Endothelial cell of umbilical vein (primary cell): Measurements from ENCODE around the gene ACTR2. TPM values are rescaled to one million over a fixed set of nuclear protein-coding genes. Genes with fewer than 3 reads are reported as not detected.

ENCODE experiments used
- BruUV-seq: library from RNA; stranded (reverse); fragments of 400-500 nt; replicated peaks from 2 replicates; lab custom pipeline; 2021; lab: Mats Ljungman, UMichigan
- CTCF ChIA-PET: fragments of 300-600, 350-600 bp; sonication (Branson Sonifier 250); formaldehyde crosslinking; loops from one replicate; lab custom pipeline; 2021; ENCODE audit warnings: antibody characterized with exemption, inconsistent platforms; lab: Charles Lee
- POLR2A ChIA-PET: fragments of 300-600, 350-600 bp; sonication (Branson Sonifier 250); formaldehyde crosslinking; loops from one replicate; lab custom pipeline; 2021; ENCODE audit warnings: antibody characterized with exemption, inconsistent platforms; lab: Charles Lee
- DNase-seq: peaks from one replicate; pipeline ENCODE4 v3.0.0-alpha.2; 2011; ENCODE audit warnings: low read depth, low spot score
- FAIRE-seq: peaks from 2 replicates; lab custom pipeline; 2011; peaks lifted over from hg19 to GRCh38; lab: Jason Lieb, UNC
- H2AFZ ChIP-seq: 2 replicates; pipeline ENCODE4 v1.6.0; 2012; ENCODE audit warnings: low read depth, low read length, control low read depth, inconsistent platforms
- H3K27ac ChIP-seq: 2 replicates; pipeline ENCODE4 v1.5.1; 2011; ENCODE audit warnings: low read depth, mild to moderate bottlenecking, control low read depth, low read length, moderate library complexity; ENCODE audit not compliant: insufficient read depth
- H3K27me3 ChIP-seq, 2 experiments: 2 replicates each; pipeline versions ENCODE4 v1.6.0 to v1.6.1; 2011; ENCODE audit warnings: low read length in 2 of 2, mixed read lengths in 1 of 2; ENCODE audit not compliant: control insufficient read depth in 2 of 2, insufficient read depth in 2 of 2
- H3K36me3 ChIP-seq, 2 experiments: 2 replicates in 1 of 2; 3 replicates in 1 of 2; pipeline ENCODE4 v1.5.1; 2011; ENCODE audit warnings: low read length in 2 of 2, mild to moderate bottlenecking in 1 of 2, moderate library complexity in 1 of 2; ENCODE audit not compliant: control insufficient read depth in 2 of 2, insufficient read depth in 2 of 2; ENCODE audit errors: extremely low read depth in 1 of 2
- H3K4me1 ChIP-seq: 3 replicates; pipeline ENCODE4 v1.5.1; 2011; ENCODE audit warnings: mild to moderate bottlenecking, low read length; ENCODE audit not compliant: control insufficient read depth, insufficient read depth; ENCODE audit errors: extremely low read depth
- H3K4me2 ChIP-seq: 2 replicates; pipeline ENCODE4 v1.6.1; 2011; ENCODE audit warnings: low read length, control low read depth, mixed read lengths; ENCODE audit not compliant: insufficient read depth
- H3K4me3 ChIP-seq, 3 experiments: fragments of 200-600 bp in 1 of 3; sonication (generic), shearing (Covaris generic) in 1 of 3; replicated peaks in 1 of 3; 2 replicates each; pipeline ENCODE4 v1.5.1; 2011 to 2016; ENCODE audit warnings: control low read depth in 3 of 3, low read length in 3 of 3, mild to moderate bottlenecking in 2 of 3, inconsistent platforms in 1 of 3, low read depth in 1 of 3, moderate library complexity in 1 of 3; ENCODE audit not compliant: insufficient read depth in 1 of 3
- H3K79me2 ChIP-seq: 2 replicates; pipeline ENCODE4 v1.6.0; 2012; ENCODE audit warnings: low read length, inconsistent platforms; ENCODE audit not compliant: control insufficient read depth, insufficient read depth
- H3K9ac ChIP-seq: replicated peaks from 2 replicates; pipeline ENCODE3; 2011; ENCODE audit warnings: low read length, control low read depth; ENCODE audit not compliant: insufficient read depth; ENCODE audit errors: extremely low read depth
- H3K9me1 ChIP-seq: replicated peaks from 3 replicates; pipeline ENCODE4 v1.6.0; 2011; ENCODE audit warnings: mild to moderate bottlenecking, low read length; ENCODE audit not compliant: control insufficient read depth, insufficient read depth; ENCODE audit errors: extremely low read depth
- H3K9me3 ChIP-seq: replicated peaks from 2 replicates; pipeline ENCODE4 v1.5.1; 2012; ENCODE audit warnings: low read length, inconsistent platforms; ENCODE audit not compliant: control insufficient read depth, insufficient read depth
- H4K20me1 ChIP-seq: replicated peaks from 2 replicates; pipeline ENCODE3; 2011; ENCODE audit warnings: mild to moderate bottlenecking, low read length; ENCODE audit not compliant: control insufficient read depth, insufficient read depth; ENCODE audit errors: extremely low read depth
- CTCF ChIP-seq, 2 donors: IDR thresholded peaks; 1 replicate in 1 of 2; 2 replicates in 1 of 2; pipeline ENCODE4 v1.5.1; 2011; ENCODE audit warnings: low read length in 2 of 2, mild to moderate bottlenecking in 2 of 2, moderate library complexity in 2 of 2, control low read depth in 1 of 2, inconsistent platforms in 1 of 2, low read depth in 1 of 2; ENCODE audit not compliant: insufficient read depth in 1 of 2; ENCODE audit errors: extremely low read depth in 1 of 2
- EZH2 ChIP-seq: IDR thresholded peaks from 2 replicates; pipeline ENCODE4 v1.6.1; 2012; ENCODE audit warnings: borderline replicate concordance, low read depth, mild to moderate bottlenecking, moderate library complexity, low read length, inconsistent platforms; ENCODE audit not compliant: severe bottlenecking
- FOS ChIP-seq: IDR thresholded peaks from 2 replicates; pipeline ENCODE4 v1.6.1; 2011; ENCODE audit warnings: mild to moderate bottlenecking, low read length, moderate library complexity, borderline replicate concordance; ENCODE audit not compliant: insufficient read depth
- GATA2 ChIP-seq: IDR thresholded peaks from 2 replicates; pipeline ENCODE4 v1.7.0; 2011; ENCODE audit warnings: low read depth, mild to moderate bottlenecking, moderate library complexity, mixed read lengths, low read length; ENCODE audit not compliant: insufficient read length, insufficient read depth
- JUN ChIP-seq: IDR thresholded peaks from 2 replicates; pipeline ENCODE4 v1.6.1; 2011; ENCODE audit warnings: borderline replicate concordance, low read depth; ENCODE audit not compliant: insufficient read length, insufficient read depth
- MAX ChIP-seq: IDR thresholded peaks from 2 replicates; pipeline ENCODE4 v1.6.1; 2011; ENCODE audit not compliant: insufficient read depth, insufficient read length
- MYC ChIP-seq: IDR thresholded peaks from one replicate; pipeline ENCODE4 v1.6.1; 2011; ENCODE audit warnings: mild to moderate bottlenecking, low read depth, low read length
- POLR2A ChIP-seq: IDR thresholded peaks from 2 replicates; pipeline ENCODE4 v1.6.1; 2012; ENCODE audit warnings: low read depth, mild to moderate bottlenecking, control low read depth, low read length
- POLR2AphosphoS5 ChIP-seq: IDR thresholded peaks from 2 replicates; pipeline ENCODE4 v1.6.1; 2012; ENCODE audit warnings: low read depth, mild to moderate bottlenecking, control low read depth, low read length, moderate library complexity; ENCODE audit not compliant: insufficient read depth
- dilution Hi-C: fragments of 300-500 bp; cut with MboI; formaldehyde crosslinking; loops from one replicate; pipeline ENCODE4 v1.15.0; 2019; ENCODE audit warnings: low sequenced_read_pairs; ENCODE audit not compliant: extremely low pct_ligation_motif_present
- intact Hi-C: fragments of 100-400 bp; cut with micrococcal nuclease; formaldehyde crosslinking; loops from one replicate; pipeline ENCODE4 v1.10.0; 2022
- polyA plus RNA-seq, 4 experiments: library from polyadenylated mRNA; depleted of rRNA in 3 of 4; stranded (reverse) in 3 of 4; unstranded in 1 of 4; fragments of >200 nt; gene quantifications; 2 replicates each; pipeline versions ENCODE4 v1.2.1 to v1.2.3, GENCODE V29; 2011 to 2012; ENCODE audit warnings: missing spikeins in 1 of 4
- total RNA-seq: library from RNA; stranded (reverse); gene quantifications from 2 replicates; pipeline ENCODE4 v1.2.3, GENCODE V29; 2021

The ACTR2 gene
- total and polyA plus RNA-seq, 2 donors (not counting 3 experiments of a cell fraction or from before 2014, with no cell fraction given) = 48.7 to 287 TPM

- H3K4me2 ChIP-seq = no peak overlapping the region
- intact Hi-C loops (loop anchor here (5.0 kb wide), 1 partner anchor 41 kb away; no protein-coding TSS in a partner anchor), dilution Hi-C loops (no loop called here)
- H4K20me1 ChIP-seq = no peaks in the 10 kb centered on the region
- no peaks in the 10 kb centered on the region for H3K9me1 ChIP-seq
- peaks cover 8% of the 10 kb centered on the region for H3K4me1 ChIP-seq
- CTCF ChIA-PET = interaction anchor here (1.2 to 1.3 kb wide), 2 partner anchors 9 to 29 kb away, joined by 3 to 4 read pairs; no protein-coding TSS in a partner anchor
- no peak overlapping the region for H3K9ac ChIP-seq
- no peak overlapping the region for H3K4me3 ChIP-seq
- H3K27me3 ChIP-seq = no peaks in the 10 kb centered on the region
- no peaks in the 10 kb centered on the region for H3K9me3 ChIP-seq
- POLR2A ChIA-PET = no interaction called here
- BruUV-seq = no TSS peak
- H3K27ac ChIP-seq = no peak overlapping the region
- no peaks in the 10 kb centered on the region for H3K36me3 ChIP-seq
- no peak for TF ChIP-seq POLR2A
- TF ChIP-seq CTCF (IDR thresholded peaks at IDR 0.05; ENCODE audit: extremely low read depth in 1 of 2, insufficient read depth in 1 of 2, low read depth in 1 of 2, low read length in 2 of 2) = no peak
- TF ChIP-seq EZH2 = no peak
- no peak overlapping the region for H2AFZ ChIP-seq
- FAIRE-seq (no peak), DNase-seq (no peak)
- no peaks in the 10 kb centered on the region for H3K79me2 ChIP-seq
These were observed 83.4 kb downstream of the ACTR2 start for GRCh38 chr2:65311049-65311448.

- H3K79me2 ChIP-seq = no peaks in the 10 kb centered on the region
- POLR2A ChIA-PET = no interaction called here
These were observed 84.0 kb downstream of the ACTR2 start for GRCh38 chr2:65311596-65311995.

More at GRCh38 chr2:65311596-65311995, 84.0 kb downstream of the ACTR2 start:
- DNase-seq (no peak), FAIRE-seq (no peak)
- H3K9me3 ChIP-seq = no peaks in the 10 kb centered on the region
- peaks cover 8% of the 10 kb centered on the region for H3K4me1 ChIP-seq
- no TSS peak for BruUV-seq
- TF ChIP-seq POLR2A (no peak), MYC (no peak), EZH2 (no peak), GATA2 (no peak), MAX (no peak), POLR2AphosphoS5 (no peak), JUN (no peak), CTCF (IDR thresholded peaks at IDR 0.05; ENCODE audit: extremely low read depth in 1 of 2, insufficient read depth in 1 of 2, low read depth in 1 of 2, low read length in 2 of 2) (no peak), FOS (no peak)
- H3K9me1 ChIP-seq = no peaks in the 10 kb centered on the region
- no peaks in the 10 kb centered on the region for H4K20me1 ChIP-seq
- no peak overlapping the region for H3K9ac ChIP-seq
- H3K27me3 ChIP-seq = no peaks in the 10 kb centered on the region
- intact Hi-C loops (loop anchor here (5.0 kb wide), 1 partner anchor 41 kb away; no protein-coding TSS in a partner anchor), dilution Hi-C loops (no loop called here)
- no peak overlapping the region for H3K27ac ChIP-seq
- no peak overlapping the region for H3K4me2 ChIP-seq
- H2AFZ ChIP-seq = no peak overlapping the region
- H3K36me3 ChIP-seq = no peaks in the 10 kb centered on the region
- CTCF ChIA-PET = interaction anchor here (1.2 to 1.3 kb wide), 2 partner anchors 8 to 28 kb away, joined by 3 to 4 read pairs; no protein-coding TSS in a partner anchor
- H3K4me3 ChIP-seq = no peak overlapping the region
